CD4-positive, alpha-beta T cell treated with Interleukin-4 for 1 hour (primary cell): ENCODE data around the gene INTU.
A peak's percentile ranks its signal among the peaks of the same experiment; 100 is the strongest.
"Not testable (repeated sequence)": the region's sequence is repeated elsewhere in the genome, so short reads cannot be mapped to it uniquely, and the experiment has no call there.

ENCODE experiments used
- DNase-seq, 2 donors: peaks; one replicate each; pipeline ENCODE4 v3.0.0-alpha.2; 2020 to 2022

INTU gene

DNA sequence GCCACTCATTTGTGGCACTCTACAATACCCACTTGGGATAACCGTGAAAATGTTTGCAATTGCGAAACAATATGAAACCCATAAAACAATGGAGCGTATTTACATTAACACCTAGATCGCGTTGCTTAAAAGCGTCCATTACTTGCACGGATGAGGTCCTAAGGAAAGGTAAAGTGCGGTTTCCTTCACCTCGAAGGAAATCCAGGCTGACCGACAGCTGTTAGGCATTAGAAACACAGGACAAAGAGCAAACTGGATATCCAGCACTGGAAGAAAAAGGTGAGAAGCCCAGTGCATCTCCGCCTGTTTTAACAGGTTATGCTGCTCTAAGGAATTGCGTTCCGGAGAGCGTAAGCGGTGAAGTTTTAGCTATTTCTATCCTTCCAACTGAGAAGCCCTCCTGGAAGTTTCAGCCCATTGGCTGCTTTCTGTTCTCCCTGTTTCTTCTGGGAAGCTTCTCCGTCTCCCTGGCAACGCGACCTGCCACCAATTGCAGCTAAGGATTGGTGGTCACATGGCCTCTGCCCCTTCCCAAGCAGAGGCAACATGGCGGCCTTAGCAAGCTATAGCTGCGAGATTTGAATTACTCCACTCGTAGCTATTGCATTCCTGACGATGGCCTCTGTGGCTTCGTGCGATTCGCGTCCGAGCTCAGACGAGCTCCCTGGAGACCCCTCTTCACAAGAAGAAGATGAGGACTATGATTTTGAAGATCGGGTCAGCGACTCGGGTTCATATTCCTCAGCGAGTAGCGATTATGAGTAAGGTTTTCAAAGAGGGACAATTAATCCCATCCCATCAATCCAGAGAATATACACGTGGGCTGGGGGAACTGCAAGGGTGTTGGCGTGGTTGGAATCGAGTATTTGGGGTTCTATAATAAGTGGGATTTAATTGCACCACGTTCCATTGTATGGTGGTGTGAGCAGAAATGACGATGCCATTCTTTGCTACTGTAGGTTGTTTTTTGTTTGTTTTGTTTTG is at the start of gene INTU:
Gene INTU, plus strand, starts transcription at position 538 of the 984 bp plus-strand sequence. Its CDS starts 78 bp downstream, at position 616.
- DNase-seq: peak; percentile 33 to 68

DNA sequence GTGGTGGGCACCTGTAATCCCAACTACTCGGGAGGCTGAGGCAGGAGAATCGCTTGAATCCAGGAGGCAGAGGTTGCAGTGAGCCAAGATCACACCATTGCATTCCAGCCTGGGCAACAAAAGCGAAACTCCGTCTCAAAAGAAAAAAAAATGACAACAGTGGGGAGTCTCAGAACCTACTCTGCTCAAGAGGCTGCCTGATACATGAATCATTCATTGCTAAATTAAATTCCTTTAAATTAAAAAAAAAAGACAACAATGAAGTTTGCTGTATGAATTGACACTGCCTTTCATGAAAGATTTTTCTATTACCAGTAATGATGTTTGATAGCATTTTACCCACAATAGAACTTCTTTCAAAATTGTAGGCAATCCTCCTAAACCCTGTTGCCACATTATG is 46.3 kb upstream of the INTU start:
- DNase-seq: not testable (repeated sequence)

DNA sequence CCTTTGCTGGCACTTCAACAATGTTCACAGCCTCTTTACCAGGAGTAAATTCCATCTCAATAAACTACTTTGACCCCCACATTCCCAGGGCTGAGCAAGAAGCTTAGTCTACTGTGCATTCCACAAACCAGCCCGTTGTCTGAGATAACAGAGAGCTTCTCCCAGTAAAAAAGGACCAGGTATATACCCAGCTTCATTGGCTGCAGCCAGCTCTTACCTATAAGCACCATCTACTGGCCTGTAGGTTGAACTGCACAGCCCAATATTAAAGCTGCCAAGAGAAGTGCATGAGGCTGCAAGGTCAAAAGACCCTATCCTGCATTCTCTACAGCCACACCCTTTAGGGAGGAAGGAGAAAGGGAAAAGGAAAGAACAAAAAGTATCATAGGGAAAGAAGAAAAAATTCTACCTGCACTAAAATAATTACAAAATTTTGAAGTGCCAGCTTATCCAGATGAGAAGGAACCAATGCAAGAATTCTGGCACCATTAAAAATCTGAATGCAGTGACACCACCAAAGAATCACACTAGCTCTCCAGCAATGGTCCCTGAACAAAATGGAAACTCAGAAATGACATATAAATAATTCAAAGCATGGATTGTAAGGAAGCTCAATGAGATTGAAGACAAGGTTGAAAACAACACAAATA is 45.7 kb upstream of the INTU start:
- no peak for DNase-seq

DNA sequence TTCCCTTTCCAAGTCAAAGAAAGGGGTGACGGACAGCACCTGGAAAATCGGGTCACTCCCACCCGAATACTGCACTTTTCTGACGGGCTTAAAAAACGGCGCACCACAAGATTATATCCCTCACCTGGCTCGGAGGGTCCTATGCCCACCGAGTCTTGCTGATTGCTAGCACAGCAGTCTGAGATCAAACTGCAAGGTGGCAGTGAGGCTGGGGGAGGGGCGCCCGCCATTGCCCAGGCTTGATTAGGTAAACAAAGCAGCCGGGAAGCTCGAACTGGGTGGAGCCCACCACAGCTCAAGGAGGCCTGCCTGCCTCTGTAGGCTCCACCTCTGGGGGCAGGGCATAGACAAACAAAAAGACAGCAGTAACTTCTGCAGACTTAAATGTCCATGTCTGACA is 43.6 kb upstream of the INTU start:
- DNase-seq: not testable (repeated sequence)

DNA sequence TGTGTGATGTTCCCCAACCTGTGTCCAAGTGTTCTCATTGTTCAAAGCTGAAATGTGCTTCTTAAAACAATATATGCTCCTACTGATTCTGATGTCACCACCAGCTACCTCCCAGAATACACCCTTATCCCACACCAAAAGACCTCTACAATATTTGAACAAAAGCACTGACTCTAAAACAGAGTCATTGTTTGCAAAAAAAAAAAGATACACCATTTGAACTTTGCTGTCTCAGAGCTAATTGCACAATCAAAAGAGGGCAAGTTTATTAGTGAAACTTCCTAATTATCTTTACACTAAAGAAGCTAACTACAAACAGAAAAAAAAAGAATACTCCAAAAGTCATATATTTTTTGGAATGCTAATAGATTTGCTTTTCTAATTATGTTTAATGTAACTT is 34.1 kb upstream of the INTU start:
- DNase-seq: no peak

DNA sequence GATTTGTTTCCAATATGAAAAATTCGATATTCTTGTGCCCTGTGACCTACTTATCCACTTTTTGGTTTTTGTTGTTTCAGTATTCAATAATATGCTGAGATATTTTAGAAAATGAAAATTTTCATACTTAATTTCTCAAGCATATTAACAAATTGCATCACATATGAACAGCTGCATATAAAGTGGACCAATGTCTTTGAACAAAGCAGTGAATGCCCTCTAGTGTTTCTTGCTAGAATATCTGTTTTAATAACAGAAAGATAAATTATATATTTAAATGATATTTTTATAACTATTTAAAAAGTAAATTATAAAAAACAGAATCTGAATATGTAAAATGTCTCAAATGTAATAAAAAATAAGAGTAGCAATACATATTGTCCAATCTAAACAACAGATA is 31.7 kb upstream of the INTU start:
- DNase-seq: no peak

DNA sequence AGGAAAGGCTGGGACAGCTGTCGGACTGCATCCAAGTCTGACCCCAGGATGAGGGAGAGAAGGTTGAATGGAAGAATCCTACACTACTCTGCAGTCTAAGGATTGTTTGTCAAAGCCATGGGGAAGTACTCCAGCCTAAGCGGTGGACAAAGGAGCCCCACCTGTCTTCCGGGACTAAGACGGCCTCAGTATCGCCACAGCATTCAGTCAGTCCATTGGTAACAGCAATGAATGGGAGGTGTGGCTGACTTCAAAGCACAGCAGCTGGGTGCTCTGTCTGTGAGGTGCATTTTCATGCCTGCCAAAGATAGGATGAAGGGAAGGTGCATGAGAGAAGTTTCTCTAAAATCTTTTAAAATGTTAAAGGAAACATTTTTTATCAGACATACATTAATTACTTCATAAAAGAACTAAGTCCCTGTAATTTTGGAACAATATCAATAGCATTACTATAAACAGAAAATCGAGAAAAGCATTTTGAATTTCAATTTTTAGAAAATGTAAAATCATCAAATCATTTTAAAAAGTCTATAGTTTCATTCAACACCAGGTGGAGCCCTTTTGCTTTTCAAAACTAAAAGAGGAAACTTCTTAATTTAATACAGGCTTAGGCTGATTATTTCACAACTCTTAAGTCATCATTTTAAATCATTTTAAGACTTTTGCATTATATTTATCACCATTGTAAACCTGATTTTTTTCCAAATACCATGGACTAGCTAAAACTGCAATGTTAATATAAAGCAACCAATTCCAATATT is 27.6 kb upstream of the INTU start:
- no peak for DNase-seq

DNA sequence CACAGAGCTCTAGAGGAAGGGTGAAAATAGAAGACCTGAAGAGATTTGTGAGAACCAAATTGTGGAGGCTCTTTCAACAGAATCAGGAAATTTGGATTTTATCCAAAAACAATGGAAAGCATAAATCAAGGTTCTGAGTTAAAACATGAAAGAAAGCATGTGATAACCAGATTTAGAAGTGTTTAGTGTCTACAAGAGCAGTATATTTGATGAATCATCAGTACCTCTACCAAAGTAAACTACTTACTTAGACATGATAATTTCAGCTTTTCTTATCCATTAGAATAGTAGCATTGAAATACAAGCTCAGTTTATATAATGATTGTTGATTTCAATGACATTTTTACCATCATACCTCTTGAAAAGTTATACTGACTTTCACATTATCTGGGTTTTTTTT is 25.9 kb upstream of the INTU start:
- no peak for DNase-seq

DNA sequence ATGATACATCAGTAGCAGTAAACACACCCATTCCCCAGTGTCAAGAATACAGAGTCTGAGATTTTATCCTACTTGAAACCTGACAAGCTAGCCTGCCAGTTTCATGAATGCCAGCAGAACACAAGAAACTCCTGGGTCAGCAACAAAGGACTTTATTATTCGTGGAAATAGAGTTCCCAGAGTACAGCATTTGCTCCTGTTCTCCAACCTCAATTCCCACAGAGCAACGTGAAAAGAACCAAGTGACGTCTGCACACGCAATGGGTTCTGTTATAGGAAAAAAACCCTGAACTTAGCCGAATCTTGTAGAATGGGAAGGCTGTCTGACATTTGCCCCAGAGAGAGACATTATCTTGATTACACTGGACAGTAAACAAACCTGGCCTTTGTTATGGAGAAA is 23.3 kb upstream of the INTU start:
- DNase-seq: no peak

DNA sequence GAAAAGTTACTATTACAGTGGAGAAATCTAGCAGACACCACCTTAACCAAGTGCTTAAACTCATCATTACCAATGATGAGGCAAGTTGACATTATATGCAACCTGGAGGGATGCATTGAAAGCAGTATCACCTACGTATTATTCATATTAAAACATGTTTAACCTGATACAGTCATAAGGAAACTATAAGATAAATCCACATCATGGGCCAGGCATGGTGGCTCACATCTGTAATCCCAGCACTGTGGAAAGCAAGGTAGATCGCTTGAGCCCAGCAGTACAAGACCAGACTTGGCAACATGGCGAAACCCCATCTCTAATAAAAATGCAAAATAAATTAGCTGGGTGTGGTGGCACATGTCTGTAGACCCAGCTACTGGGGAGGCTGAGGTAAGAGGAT is 22.3 kb upstream of the INTU start:
- no peak for DNase-seq

DNA sequence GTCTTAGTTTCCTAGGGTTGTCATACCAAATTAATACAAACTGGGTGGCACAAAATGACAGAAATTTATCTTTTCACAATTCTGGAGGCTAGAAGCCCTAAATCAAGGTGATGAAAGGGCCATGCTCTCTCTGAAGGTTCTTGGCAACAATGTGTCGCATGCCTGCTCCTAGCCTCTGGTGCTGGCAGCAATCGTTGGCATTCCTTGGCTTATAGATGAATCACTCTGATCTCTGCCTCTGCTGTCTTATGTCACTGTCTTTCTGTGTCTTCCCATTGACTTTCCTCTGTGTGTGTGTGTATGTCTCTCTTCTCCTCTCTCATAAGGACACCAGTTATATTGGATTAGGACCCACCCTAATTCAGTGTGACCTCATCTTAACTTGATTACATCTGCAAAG is 15.9 kb upstream of the INTU start:
- no peak for DNase-seq

DNA sequence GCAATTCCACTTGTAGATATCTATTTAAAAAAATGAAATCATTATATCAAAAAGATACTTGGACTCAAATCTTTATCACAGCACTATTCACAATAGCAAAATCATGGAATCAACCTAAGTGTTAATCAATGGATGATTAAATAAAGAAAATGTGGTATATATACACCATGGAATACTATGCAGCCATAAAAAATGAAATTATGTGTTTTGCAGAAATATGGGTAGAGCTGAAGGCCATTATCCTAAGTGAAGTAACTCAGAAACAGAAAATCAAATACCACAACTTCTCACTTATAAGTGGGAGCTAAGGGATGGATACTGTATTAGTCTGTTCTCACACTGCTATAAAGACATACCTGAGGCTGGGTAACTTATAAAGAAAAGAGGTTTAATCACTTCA is 14.3 kb upstream of the INTU start:
- DNase-seq: no peak

DNA sequence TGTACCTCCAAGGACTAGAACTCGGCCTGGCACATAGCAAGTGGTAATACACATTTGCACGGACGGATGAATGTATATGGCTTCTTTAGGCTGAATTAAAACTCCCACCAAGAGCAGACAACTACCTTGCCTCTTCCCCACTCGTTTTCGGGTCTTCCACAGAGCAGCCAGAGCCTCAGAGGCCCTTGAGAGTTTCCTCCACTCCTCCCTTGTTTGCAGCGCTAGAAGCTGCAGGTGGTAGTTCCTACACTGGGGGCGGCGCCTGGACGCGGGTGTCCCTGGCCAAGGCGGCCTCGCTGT is 10.2 kb upstream of the INTU start:
- DNase-seq: no peak

DNA sequence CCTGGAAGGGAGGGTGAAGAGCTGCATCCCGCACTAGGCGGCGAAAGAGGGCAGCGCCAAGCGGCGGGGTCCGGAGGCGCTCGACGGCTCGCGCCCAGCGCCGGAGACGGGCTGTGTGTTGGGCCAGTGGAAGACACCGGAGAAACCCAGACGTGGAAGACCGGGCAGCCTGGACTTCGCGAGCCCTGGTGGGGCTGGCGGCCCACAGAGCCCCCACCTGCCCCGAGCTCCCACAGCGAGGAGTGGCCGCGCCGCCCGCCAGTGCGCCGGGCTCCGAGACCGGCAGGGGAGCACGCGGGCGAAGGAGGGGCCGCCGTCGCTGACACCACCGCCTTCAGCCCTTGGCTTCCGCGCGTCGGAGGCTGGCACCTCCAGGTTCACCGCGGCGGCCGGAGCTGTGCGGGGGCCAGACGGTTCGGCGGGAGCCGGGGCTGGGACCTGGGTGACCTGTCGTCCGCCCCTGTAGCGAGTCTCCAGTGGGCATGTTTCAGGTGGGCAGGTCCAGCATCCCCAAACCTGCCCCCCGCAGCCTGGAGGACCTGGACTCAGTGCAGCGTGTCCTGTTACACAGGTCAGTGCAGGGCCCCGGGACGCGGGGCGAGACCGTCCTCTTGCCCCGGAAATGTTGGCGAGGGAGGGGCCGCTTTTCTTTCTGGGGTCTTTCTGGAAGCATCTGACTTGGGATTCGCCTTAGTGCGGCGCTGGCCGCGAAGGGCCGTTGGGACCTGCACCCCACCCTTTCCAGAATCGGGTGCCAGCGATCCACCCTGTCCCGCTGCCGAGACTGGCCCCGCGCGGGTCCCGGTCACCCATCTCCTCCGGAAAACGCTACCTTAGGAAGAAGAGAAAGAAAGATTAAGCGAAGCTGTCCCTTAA is 9.6 kb upstream of the INTU start:
- no peak for DNase-seq

DNA sequence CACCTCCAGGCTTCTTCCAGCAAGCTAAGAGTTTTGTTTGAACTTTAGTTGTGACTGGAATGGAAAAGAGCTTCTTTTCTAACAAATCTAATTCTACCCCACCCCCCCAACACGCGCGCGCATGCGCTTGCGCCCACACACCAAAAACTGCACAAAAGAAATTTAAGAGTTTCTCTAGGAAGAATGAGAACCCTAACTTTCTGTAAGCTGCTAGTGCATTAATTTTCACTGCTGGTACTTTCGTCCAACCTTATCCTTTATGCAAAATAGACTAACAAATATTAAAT is 9.0 kb upstream of the INTU start:
- DNase-seq: no peak

DNA sequence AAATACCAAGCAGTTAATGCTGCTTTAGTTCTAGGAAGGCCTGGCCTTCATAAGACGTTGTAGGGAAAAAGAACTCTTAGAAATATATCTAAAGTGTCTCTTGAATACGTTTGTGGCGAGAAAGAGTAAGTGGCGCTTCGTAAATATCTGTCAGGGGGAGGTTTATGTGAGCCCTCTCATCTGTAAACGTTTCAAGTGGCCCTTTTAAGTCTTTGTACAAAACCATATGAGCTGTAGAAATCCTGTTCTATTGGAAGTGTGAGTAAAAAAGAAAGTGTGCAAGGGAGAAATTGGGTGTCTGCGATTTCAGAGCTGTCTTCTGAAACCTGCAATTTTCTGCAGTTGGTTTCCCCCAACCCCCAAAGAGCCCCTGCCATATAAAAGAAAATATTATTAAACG is 8.6 kb upstream of the INTU start:
- DNase-seq: no peak

DNA sequence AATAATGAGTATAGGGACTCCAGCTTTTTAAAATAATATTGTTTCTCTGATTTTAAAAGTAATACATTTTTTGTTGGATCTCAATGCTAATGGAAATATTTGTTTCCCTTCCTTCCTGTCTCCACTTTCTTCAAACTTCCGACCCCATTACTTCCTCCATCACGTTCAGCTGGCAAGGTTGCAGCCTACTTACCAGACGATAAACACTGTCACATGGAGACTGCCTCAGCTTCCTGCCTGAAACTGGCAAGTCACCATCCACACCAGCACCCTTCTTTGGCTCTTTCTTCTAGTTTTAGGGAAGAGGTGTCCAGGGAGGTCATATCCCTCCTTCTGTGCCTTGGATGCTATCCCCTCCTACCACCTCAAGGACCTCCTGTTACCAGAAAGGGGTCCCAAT is 3.4 kb upstream of the INTU start:
- DNase-seq: no peak

DNA sequence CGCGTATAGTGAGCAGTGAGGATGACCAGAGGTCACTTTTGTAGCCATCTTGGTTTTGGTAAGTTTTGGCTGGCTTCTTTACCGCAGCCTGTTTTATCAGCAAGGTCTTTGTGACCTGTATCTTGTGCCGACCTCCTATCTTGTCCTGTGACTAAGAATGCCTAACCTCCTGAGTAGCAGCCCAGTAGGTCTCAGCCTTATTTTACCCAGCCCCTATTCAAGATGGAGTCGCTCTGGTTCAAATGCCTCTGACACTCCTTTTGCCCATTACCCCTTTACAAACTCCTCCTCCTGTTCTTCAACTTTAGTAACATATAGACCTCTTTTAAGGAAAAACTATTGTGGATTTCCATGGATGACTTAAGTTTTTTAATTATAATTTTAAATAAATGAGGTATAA is 2.6 kb upstream of the INTU start:
- DNase-seq: no peak

DNA sequence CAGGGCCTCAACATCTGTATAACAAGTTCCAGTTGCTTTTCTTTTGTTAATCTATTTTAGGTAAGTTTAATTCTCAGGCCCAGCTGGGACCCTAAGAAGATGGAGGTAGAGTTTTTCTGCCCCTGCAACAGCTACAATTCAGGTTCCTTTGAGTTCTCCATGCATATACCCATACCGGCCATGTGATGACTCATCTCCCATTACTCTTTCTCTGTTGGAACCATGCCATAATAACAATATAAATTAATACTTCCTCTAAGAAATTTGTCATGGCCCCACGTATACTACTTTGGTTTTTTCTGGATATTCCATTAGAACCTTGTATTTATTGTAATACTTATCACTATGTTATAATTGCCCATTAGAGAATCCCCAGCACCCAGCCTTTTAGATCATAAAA is 1.3 kb upstream of the INTU start:
- no peak for DNase-seq

DNA sequence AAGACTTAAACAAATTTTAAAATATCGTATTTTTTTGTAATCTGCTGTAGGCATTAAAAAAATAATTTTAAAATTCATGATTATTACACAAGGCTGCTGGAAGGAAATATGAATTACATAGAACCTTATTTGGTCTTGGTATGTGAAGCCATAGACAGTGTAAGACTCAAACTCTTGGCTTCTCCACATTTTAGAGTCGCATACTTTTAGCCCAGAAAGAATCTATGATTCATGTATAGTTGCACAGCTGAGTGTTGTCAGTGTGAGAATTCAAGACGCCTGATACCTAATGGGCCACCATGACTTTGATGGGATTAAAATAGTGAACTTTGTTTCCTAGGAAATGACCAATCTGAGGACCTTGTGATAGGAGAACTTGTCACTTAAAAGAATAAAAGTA is 1.4 kb downstream of the INTU start:
- DNase-seq: no peak

DNA sequence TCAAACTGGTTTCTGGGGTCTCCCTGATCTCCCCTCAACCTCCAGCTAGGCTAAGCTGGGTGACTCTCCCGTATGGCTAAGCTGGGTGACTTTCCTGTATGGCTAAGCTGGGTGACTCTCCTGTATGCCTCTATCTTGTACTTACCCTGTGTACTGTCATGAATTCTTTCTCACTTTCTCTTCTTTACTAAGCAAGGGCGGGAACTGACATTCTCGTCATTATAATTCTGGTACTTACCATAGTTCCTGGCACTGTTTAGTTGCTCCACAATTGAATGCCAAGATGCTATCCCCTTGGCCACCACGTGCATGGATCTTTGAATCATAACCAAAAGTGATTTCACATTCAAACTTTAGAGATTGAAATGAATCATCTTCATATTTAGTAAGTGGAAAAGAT is 8.8 kb downstream of the INTU start:
- no peak for DNase-seq

DNA sequence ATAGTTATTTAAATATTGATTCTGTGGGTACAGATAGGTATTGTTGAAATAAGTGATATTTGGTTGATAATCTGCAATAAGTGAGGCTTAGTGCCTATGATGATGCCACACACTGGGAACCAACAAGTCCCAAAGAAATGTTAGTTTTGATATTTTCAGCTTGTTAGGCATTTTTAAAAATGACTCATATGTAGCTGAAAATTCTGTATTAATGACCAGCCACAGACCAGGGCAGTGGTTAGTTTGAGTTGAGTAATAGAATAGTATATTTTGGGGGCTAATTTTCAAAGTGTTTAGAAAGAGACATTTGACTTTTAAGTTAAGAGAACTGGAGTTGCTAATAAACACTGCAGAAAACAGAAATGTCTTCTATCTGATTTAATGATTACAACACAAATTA is 9.4 kb downstream of the INTU start:
- no peak for DNase-seq

DNA sequence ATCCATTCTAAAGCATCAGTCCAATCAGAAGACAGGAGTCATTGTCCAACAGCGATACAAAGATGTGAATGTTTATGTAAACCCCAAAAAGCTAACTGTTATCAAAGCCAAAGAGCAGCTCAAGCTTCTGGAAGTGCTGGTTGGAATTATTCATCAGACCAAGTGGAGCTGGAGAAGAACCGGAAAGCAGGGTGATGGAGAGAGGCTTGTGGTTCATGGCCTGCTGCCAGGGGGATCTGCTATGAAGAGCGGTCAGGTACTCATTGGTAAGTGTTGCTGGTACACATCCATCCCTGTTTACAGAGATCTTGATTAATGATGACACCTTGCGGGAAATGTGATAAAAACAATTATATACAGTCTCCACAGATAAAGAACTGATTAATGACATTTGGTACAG is 11.0 kb downstream of the INTU start:
- no peak for DNase-seq
